IMR-90 (cell line): ENCODE measurements around the gene EML5.

Source experiments
- MAFK ChIP-seq: IDR thresholded peaks from 2 replicates; pipeline ENCODE4 v1.6.1; 2012; ENCODE audit warnings: low read depth, low read length, improper control_type of control experiment
- POLR2A ChIP-seq: IDR thresholded peaks from 2 replicates; pipeline ENCODE4 v1.6.1; 2012; ENCODE audit warnings: mild to moderate bottlenecking, low read depth, low read length
- RCOR1 ChIP-seq: IDR thresholded peaks from 2 replicates; pipeline ENCODE4 v1.6.1; 2012; ENCODE audit warnings: mild to moderate bottlenecking, low read length, improper control_type of control experiment; ENCODE audit not compliant: insufficient replicate concordance
- RFX5 ChIP-seq: IDR thresholded peaks from 2 replicates; pipeline ENCODE4 v1.8.0; 2012; ENCODE audit warnings: low read depth, mild to moderate bottlenecking, low read length, moderate library complexity
- SMC3 ChIP-seq: fragments of 150-350 bp; IDR thresholded peaks from 2 replicates; pipeline ENCODE4 v1.6.1; 2016; ENCODE audit warnings: low read depth, mild to moderate bottlenecking, antibody characterized with exemption, low read length, moderate library complexity
- TF ChIP-seq, protein P1 (sequence below): conservative IDR thresholded peaks from 2 replicates; pipeline ENCODE4 v1.5.1; 2012; ENCODE audit warnings: mild to moderate bottlenecking, low read depth, low read length, improper control_type of control experiment
- TF ChIP-seq, protein P2 (sequence below): fragments of 150-350 bp; IDR thresholded peaks from 2 replicates; pipeline ENCODE4 v1.6.1; 2017; ENCODE audit warnings: mild to moderate bottlenecking, antibody characterized with exemption, low read length, low read depth

DNA sequence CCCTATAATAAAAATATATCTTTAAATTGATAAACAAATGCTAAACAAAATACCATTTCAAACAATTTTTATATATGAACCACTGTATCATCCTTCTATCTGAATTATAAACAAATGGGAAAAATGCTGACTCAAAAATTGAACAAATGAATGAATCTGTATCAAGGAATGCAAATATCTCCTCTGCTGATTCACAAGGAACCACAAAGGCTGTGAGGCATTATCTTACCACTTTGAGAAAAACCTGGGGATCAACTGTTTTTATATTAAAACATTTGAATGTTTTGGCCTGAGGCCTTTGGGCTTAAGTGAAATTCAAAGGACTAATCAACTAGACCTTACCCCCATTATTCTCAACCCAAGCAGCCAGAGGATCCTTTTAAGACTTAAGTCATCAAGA lies 86.3 kb downstream of the EML5 start:
- no peak for TF ChIP-seq RCOR1
- TF ChIP-seq, protein P1, sequence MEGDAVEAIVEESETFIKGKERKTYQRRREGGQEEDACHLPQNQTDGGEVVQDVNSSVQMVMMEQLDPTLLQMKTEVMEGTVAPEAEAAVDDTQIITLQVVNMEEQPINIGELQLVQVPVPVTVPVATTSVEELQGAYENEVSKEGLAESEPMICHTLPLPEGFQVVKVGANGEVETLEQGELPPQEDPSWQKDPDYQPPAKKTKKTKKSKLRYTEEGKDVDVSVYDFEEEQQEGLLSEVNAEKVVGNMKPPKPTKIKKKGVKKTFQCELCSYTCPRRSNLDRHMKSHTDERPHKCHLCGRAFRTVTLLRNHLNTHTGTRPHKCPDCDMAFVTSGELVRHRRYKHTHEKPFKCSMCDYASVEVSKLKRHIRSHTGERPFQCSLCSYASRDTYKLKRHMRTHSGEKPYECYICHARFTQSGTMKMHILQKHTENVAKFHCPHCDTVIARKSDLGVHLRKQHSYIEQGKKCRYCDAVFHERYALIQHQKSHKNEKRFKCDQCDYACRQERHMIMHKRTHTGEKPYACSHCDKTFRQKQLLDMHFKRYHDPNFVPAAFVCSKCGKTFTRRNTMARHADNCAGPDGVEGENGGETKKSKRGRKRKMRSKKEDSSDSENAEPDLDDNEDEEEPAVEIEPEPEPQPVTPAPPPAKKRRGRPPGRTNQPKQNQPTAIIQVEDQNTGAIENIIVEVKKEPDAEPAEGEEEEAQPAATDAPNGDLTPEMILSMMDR, result no peak
- no peak for TF ChIP-seq POLR2A
- TF ChIP-seq, protein P2, sequence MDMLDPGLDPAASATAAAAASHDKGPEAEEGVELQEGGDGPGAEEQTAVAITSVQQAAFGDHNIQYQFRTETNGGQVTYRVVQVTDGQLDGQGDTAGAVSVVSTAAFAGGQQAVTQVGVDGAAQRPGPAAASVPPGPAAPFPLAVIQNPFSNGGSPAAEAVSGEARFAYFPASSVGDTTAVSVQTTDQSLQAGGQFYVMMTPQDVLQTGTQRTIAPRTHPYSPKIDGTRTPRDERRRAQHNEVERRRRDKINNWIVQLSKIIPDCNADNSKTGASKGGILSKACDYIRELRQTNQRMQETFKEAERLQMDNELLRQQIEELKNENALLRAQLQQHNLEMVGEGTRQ, result no peak
- no peak for TF ChIP-seq SMC3
- TF ChIP-seq MAFK, result peak; percentile 88
- TF ChIP-seq RFX5, result no peak
